HepG2 (cell line): ENCODE measurements around the gene KNL1. TPM values are rescaled to one million over a fixed set of nuclear protein-coding genes. Genes with fewer than 3 reads are reported as not detected.

Experiments
- ATF5 ChIP-seq: sonication (generic); formaldehyde crosslinking; IDR thresholded peaks from 2 replicates; pipeline ENCODE4 v1.4.0; 2020; ENCODE audit warnings: mild to moderate bottlenecking, low read depth, missing genetic modification reagents
- ATF7-NPFF ChIP-seq: sonication (generic); formaldehyde crosslinking; IDR thresholded peaks from 2 replicates; pipeline ENCODE4 v1.8.1; 2023; ENCODE audit warnings: mild to moderate bottlenecking, low read depth, missing genetic modification reagents, moderate library complexity
- DRAP1 ChIP-seq: IDR thresholded peaks from 2 replicates; pipeline ENCODE4 v1.6.1; 2016; ENCODE audit warnings: missing genetic modification reagents, missing compliant biosample characterization
- GLI4 ChIP-seq: sonication (generic); formaldehyde crosslinking; IDR thresholded peaks from 2 replicates; pipeline ENCODE4 v1.5.1; 2020; ENCODE audit warnings: missing genetic modification reagents, mild to moderate bottlenecking, moderate library complexity, borderline replicate concordance
- NCOR1 ChIP-seq: fragments of 200-600 bp; sonication (generic); IDR thresholded peaks from 2 replicates; pipeline ENCODE4 v1.7.0; 2017; ENCODE audit warnings: antibody characterized with exemption, low read length, borderline replicate concordance
- NPAS2 ChIP-seq: sonication (generic); formaldehyde crosslinking; IDR thresholded peaks from 2 replicates; pipeline ENCODE4 v1.8.0; 2022; ENCODE audit warnings: mild to moderate bottlenecking, missing genetic modification reagents, borderline replicate concordance
- NR2F6 ChIP-seq, 2 experiments: IDR thresholded peaks; 2 replicates each; pipeline ENCODE4 v1.6.1; 2016; ENCODE audit warnings: antibody characterized with exemption in 1 of 2, mild to moderate bottlenecking in 1 of 2
- POLR2AphosphoS2 ChIP-seq: IDR thresholded peaks from 2 replicates; pipeline ENCODE4 v1.6.1; 2011; ENCODE audit warnings: low read depth, low read length, improper control_type of control experiment
- SIX1 ChIP-seq: sonication (generic); formaldehyde crosslinking; IDR thresholded peaks from 2 replicates; pipeline ENCODE4 v1.4.0; 2020; ENCODE audit warnings: missing genetic modification reagents, borderline replicate concordance
- ZFP62 ChIP-seq: sonication (generic); formaldehyde crosslinking; IDR thresholded peaks from 2 replicates; pipeline ENCODE4 v1.4.0; 2020; ENCODE audit warnings: missing genetic modification reagents
- ZNF205 ChIP-seq: IDR thresholded peaks from 2 replicates; pipeline ENCODE4 v1.6.1; 2018; ENCODE audit warnings: missing biosample characterization, missing genetic modification reagents
- ZNF263 ChIP-seq: sonication (generic); formaldehyde crosslinking; IDR thresholded peaks from 2 replicates; pipeline ENCODE4 v1.4.0; 2020; ENCODE audit warnings: missing genetic modification reagents
- ZNF296 ChIP-seq: sonication (generic); formaldehyde crosslinking; conservative IDR thresholded peaks from 2 replicates; pipeline ENCODE4 v1.5.0; 2020; ENCODE audit warnings: mild to moderate bottlenecking, missing genetic modification reagents
- ZNF674 ChIP-seq: sonication (generic); formaldehyde crosslinking; IDR thresholded peaks from 2 replicates; pipeline ENCODE4 v1.5.0; 2020; ENCODE audit warnings: low read depth, mild to moderate bottlenecking, missing genetic modification reagents
- ZNF75D ChIP-seq: sonication (generic); formaldehyde crosslinking; IDR thresholded peaks from 2 replicates; pipeline ENCODE4 v1.8.1; 2023; ENCODE audit warnings: missing genetic modification reagents, mild to moderate bottlenecking, borderline replicate concordance
- ZNF775 ChIP-seq: sonication (generic); formaldehyde crosslinking; IDR thresholded peaks from 2 replicates; pipeline ENCODE4 v1.4.0; 2020; ENCODE audit warnings: missing genetic modification reagents, mild to moderate bottlenecking, moderate library complexity, borderline replicate concordance
- ZNF83 ChIP-seq: sonication (generic); formaldehyde crosslinking; IDR thresholded peaks from 2 replicates; pipeline ENCODE4 v1.4.0; 2020; ENCODE audit warnings: missing genetic modification reagents, mild to moderate bottlenecking, borderline replicate concordance
- polyA plus RNA-seq, 8 experiments: library from polyadenylated mRNA; depleted of rRNA in 3 of 8; stranded (reverse) in 7 of 8; unstranded in 1 of 8; fragments of >200 nt; fragmentation: Illumina TruSeq in 4 of 8; extraction: Trizol in 4 of 8; gene quantifications; 2 replicates each; pipeline versions ENCODE4 v1.2.1 to v1.2.3, GENCODE V29; 2011 to 2016; ENCODE audit warnings: low read depth in 4 of 8, missing spikeins in 1 of 8, mixed read lengths in 1 of 8; ENCODE audit not compliant: insufficient read depth in 1 of 8
- total RNA-seq, 5 experiments: library from RNA; depleted of rRNA; stranded (reverse); fragments of >200 nt; fragmentation: Illumina TruSeq; extraction: Trizol; gene quantifications; 2 replicates each; pipeline ENCODE4 v1.2.3, GENCODE V29; 2016; ENCODE audit warnings: low read depth in 1 of 5
- TF ChIP-seq, protein P1 (sequence below): sonication (generic); formaldehyde crosslinking; IDR thresholded peaks from 2 replicates; pipeline ENCODE4 v1.4.0; 2020; ENCODE audit warnings: mild to moderate bottlenecking, missing genetic modification reagents, borderline replicate concordance
- TF ChIP-seq, protein P2 (sequence below): sonication (generic); formaldehyde crosslinking; IDR thresholded peaks from 2 replicates; pipeline ENCODE4 v1.9.0; 2021; ENCODE audit warnings: missing genetic modification reagents, mild to moderate bottlenecking, borderline replicate concordance
- TF ChIP-seq, protein P3 (sequence below): sonication (generic); formaldehyde crosslinking; IDR thresholded peaks from 2 replicates; pipeline ENCODE4 v1.4.0; 2020; ENCODE audit warnings: mild to moderate bottlenecking, missing genetic modification reagents

KNL1 gene
- total and polyA plus RNA-seq, 2 of the 13 experiments (the other 11 are each of a cell fraction or from before 2014, with no cell fraction given): 8.0 to 21.4 TPM

- TF ChIP-seq DRAP1 (no peak; the same call in 1 of the 2 replicates), POLR2AphosphoS2 (no peak), ZNF83 (CRISPR knock-in tag) (no peak), ZNF75D (CRISPR knock-in tag) (no peak), ATF7-NPFF (CRISPR knock-in tag) (peak; percentile 96), ZNF775 (no peak), ZNF674 (no peak), ZFP62 (CRISPR knock-in tag) (peak; percentile 80; the same call in 1 of the 2 replicates), NCOR1 (no peak; the same call in 1 of the 2 replicates), ATF5 (CRISPR knock-in tag) (no peak), NR2F6 (IDR thresholded peaks at IDR 0.05) (no peak), NR2F6 (CRISPR knock-in tag; IDR thresholded peaks at IDR 0.05) (peak; percentile 24; the same call in 1 of the 2 replicates), GLI4 (CRISPR knock-in tag) (no peak), NPAS2 (CRISPR knock-in tag) (no peak), ZNF296 (no peak; the same call in 1 of the 2 replicates), ZNF205 (CRISPR knock-in tag) (peak; percentile 61; the same call in 1 of the 2 replicates), SIX1 (CRISPR knock-in tag) (no peak), ZNF263 (CRISPR knock-in tag) (peak; percentile 19)
- TF ChIP-seq, protein P1, sequence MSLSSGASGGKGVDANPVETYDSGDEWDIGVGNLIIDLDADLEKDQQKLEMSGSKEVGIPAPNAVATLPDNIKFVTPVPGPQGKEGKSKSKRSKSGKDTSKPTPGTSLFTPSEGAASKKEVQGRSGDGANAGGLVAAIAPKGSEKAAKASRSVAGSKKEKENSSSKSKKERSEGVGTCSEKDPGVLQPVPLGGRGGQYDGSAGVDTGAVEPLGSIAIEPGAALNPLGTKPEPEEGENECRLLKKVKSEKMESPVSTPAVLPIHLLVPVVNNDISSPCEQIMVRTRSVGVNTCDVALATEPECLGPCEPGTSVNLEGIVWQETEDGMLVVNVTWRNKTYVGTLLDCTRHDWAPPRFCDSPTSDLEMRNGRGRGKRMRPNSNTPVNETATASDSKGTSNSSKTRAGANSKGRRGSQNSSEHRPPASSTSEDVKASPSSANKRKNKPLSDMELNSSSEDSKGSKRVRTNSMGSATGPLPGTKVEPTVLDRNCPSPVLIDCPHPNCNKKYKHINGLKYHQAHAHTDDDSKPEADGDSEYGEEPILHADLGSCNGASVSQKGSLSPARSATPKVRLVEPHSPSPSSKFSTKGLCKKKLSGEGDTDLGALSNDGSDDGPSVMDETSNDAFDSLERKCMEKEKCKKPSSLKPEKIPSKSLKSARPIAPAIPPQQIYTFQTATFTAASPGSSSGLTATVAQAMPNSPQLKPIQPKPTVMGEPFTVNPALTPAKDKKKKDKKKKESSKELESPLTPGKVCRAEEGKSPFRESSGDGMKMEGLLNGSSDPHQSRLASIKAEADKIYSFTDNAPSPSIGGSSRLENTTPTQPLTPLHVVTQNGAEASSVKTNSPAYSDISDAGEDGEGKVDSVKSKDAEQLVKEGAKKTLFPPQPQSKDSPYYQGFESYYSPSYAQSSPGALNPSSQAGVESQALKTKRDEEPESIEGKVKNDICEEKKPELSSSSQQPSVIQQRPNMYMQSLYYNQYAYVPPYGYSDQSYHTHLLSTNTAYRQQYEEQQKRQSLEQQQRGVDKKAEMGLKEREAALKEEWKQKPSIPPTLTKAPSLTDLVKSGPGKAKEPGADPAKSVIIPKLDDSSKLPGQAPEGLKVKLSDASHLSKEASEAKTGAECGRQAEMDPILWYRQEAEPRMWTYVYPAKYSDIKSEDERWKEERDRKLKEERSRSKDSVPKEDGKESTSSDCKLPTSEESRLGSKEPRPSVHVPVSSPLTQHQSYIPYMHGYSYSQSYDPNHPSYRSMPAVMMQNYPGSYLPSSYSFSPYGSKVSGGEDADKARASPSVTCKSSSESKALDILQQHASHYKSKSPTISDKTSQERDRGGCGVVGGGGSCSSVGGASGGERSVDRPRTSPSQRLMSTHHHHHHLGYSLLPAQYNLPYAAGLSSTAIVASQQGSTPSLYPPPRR: no peak
- TF ChIP-seq, protein P2, sequence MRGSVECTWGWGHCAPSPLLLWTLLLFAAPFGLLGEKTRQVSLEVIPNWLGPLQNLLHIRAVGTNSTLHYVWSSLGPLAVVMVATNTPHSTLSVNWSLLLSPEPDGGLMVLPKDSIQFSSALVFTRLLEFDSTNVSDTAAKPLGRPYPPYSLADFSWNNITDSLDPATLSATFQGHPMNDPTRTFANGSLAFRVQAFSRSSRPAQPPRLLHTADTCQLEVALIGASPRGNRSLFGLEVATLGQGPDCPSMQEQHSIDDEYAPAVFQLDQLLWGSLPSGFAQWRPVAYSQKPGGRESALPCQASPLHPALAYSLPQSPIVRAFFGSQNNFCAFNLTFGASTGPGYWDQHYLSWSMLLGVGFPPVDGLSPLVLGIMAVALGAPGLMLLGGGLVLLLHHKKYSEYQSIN (CRISPR knock-in tag): no peak
- TF ChIP-seq, protein P3, sequence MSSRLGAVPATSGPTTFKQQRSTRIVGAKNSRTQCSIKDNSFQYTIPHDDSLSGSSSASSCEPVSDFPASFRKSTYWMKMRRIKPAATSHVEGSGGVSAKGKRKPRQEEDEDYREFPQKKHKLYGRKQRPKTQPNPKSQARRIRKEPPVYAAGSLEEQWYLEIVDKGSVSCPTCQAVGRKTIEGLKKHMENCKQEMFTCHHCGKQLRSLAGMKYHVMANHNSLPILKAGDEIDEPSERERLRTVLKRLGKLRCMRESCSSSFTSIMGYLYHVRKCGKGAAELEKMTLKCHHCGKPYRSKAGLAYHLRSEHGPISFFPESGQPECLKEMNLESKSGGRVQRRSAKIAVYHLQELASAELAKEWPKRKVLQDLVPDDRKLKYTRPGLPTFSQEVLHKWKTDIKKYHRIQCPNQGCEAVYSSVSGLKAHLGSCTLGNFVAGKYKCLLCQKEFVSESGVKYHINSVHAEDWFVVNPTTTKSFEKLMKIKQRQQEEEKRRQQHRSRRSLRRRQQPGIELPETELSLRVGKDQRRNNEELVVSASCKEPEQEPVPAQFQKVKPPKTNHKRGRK (CRISPR knock-in tag): no peak
These were observed 100.8 kb downstream of the KNL1 start, which contains the start of gene RAD51 (continued) for GRCh38 chr15:40694688-40695468.
